ENCODE results near the gene STXBP6. TPM values are rescaled to one million over a fixed set of nuclear protein-coding genes. Genes with fewer than 3 reads are reported as not detected.

STXBP6 gene
- total and polyA plus RNA-seq, 2 of the 13 experiments (the other 11 are each of a cell fraction or from before 2014, with no cell fraction given): 35.3 to 42.8 TPM

DNA sequence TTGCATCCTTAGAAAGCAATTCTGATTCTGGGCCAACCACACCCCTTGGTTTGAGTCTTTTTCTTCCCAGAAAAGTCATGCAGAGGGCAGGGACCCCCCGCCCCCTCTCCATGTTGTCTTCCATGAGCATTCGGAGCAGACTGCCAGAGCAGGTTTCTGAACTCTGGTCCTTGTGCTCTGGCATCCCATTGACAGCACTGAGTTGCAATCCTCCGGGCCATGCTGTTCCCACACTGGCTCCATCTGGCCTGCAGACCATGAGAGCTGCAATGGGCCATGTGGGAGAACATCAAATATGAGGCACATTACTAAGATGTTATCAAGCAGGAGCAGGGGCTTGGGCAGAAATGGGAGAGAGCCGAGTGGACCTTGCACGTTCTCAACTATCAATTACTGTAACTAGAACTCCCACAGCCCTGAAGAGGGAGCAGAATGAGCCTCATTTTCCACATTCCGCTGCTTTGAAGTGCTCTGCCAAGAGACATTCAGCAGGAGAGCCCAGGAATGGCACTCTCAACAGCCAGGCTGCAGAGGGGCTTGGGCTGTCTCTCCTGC, 157.4 kb downstream of the STXBP6 start (continued):
- TF ChIP-seq, protein P1, sequence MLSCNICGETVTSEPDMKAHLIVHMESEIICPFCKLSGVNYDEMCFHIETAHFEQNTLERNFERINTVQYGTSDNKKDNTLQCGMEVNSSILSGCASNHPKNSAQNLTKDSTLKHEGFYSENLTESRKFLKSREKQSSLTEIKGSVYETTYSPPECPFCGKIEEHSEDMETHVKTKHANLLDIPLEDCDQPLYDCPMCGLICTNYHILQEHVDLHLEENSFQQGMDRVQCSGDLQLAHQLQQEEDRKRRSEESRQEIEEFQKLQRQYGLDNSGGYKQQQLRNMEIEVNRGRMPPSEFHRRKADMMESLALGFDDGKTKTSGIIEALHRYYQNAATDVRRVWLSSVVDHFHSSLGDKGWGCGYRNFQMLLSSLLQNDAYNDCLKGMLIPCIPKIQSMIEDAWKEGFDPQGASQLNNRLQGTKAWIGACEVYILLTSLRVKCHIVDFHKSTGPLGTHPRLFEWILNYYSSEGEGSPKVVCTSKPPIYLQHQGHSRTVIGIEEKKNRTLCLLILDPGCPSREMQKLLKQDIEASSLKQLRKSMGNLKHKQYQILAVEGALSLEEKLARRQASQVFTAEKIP (CRISPR knock-in tag; IDR thresholded peaks at IDR 0.05; ENCODE audit: borderline replicate concordance): no peak
- TF ChIP-seq SMC3 (IDR thresholded peaks at IDR 0.05; ENCODE audit: low read length): peak; percentile 14; the same call in 1 of the 2 replicates
- TF ChIP-seq CBFB (CRISPR knock-in tag; IDR thresholded peaks at IDR 0.05): 0 out of 2 replicates have a peak, but pooled peaks have one; percentile 18
- TF ChIP-seq ZNF557 (CRISPR knock-in tag; IDR thresholded peaks at IDR 0.05): no peak
- TF ChIP-seq, protein P2, sequence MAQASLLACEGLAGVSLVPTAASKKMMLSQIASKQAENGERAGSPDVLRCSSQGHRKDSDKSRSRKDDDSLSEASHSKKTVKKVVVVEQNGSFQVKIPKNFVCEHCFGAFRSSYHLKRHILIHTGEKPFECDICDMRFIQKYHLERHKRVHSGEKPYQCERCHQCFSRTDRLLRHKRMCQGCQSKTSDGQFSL (CRISPR knock-in tag; IDR thresholded peaks at IDR 0.05): no peak
- 0 out of 2 replicates have a peak, but pooled peaks have one; percentile 18 for TF ChIP-seq ZNF556 (CRISPR knock-in tag; IDR thresholded peaks at IDR 0.05; ENCODE audit: borderline replicate concordance)
- no peak for TF ChIP-seq ZNF749 (CRISPR knock-in tag; IDR thresholded peaks at IDR 0.05; ENCODE audit: borderline replicate concordance)
- TF ChIP-seq, protein P3, sequence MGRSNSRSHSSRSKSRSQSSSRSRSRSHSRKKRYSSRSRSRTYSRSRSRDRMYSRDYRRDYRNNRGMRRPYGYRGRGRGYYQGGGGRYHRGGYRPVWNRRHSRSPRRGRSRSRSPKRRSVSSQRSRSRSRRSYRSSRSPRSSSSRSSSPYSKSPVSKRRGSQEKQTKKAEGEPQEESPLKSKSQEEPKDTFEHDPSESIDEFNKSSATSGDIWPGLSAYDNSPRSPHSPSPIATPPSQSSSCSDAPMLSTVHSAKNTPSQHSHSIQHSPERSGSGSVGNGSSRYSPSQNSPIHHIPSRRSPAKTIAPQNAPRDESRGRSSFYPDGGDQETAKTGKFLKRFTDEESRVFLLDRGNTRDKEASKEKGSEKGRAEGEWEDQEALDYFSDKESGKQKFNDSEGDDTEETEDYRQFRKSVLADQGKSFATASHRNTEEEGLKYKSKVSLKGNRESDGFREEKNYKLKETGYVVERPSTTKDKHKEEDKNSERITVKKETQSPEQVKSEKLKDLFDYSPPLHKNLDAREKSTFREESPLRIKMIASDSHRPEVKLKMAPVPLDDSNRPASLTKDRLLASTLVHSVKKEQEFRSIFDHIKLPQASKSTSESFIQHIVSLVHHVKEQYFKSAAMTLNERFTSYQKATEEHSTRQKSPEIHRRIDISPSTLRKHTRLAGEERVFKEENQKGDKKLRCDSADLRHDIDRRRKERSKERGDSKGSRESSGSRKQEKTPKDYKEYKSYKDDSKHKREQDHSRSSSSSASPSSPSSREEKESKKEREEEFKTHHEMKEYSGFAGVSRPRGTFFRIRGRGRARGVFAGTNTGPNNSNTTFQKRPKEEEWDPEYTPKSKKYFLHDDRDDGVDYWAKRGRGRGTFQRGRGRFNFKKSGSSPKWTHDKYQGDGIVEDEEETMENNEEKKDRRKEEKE (IDR thresholded peaks at IDR 0.05): no peak
- TF ChIP-seq HBP1 (CRISPR knock-in tag; IDR thresholded peaks at IDR 0.05; ENCODE audit: low read depth): no peak
- no peak for TF ChIP-seq EP300 (IDR thresholded peaks at IDR 0.05; ENCODE audit: low read depth in 2 of 2, low read length in 2 of 2)
- 0 out of 2 replicates have a peak, but pooled peaks have one; percentile 30 for TF ChIP-seq EP300 (CRISPR knock-in tag; IDR thresholded peaks at IDR 0.05; ENCODE audit: borderline replicate concordance)
- TF ChIP-seq, protein P4, sequence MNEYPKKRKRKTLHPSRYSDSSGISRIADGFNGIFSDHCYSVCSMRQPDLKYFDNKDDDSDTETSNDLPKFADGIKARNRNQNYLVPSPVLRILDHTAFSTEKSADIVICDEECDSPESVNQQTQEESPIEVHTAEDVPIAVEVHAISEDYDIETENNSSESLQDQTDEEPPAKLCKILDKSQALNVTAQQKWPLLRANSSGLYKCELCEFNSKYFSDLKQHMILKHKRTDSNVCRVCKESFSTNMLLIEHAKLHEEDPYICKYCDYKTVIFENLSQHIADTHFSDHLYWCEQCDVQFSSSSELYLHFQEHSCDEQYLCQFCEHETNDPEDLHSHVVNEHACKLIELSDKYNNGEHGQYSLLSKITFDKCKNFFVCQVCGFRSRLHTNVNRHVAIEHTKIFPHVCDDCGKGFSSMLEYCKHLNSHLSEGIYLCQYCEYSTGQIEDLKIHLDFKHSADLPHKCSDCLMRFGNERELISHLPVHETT (CRISPR knock-in tag; conservative IDR thresholded peaks at IDR 0.05): no peak
- TF ChIP-seq REXO4 (CRISPR knock-in tag; IDR thresholded peaks at IDR 0.05; ENCODE audit: borderline replicate concordance): no peak
- TF ChIP-seq ZNF441 (CRISPR knock-in tag; IDR thresholded peaks at IDR 0.05; ENCODE audit: borderline replicate concordance): no peak
- TF ChIP-seq, protein P5, sequence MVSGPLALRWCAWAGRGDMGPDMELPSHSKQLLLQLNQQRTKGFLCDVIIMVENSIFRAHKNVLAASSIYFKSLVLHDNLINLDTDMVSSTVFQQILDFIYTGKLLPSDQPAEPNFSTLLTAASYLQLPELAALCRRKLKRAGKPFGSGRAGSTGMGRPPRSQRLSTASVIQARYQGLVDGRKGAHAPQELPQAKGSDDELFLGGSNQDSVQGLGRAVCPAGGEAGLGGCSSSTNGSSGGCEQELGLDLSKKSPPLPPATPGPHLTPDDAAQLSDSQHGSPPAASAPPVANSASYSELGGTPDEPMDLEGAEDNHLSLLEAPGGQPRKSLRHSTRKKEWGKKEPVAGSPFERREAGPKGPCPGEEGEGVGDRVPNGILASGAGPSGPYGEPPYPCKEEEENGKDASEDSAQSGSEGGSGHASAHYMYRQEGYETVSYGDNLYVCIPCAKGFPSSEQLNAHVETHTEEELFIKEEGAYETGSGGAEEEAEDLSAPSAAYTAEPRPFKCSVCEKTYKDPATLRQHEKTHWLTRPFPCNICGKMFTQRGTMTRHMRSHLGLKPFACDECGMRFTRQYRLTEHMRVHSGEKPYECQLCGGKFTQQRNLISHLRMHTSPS (CRISPR knock-in tag; IDR thresholded peaks at IDR 0.05; ENCODE audit: low read depth): no peak
- no peak for TF ChIP-seq FOXO4 (CRISPR knock-in tag; conservative IDR thresholded peaks at IDR 0.05)
- TF ChIP-seq ZNF7 (CRISPR knock-in tag; IDR thresholded peaks at IDR 0.05): no peak
- TF ChIP-seq JUND (CRISPR knock-in tag; IDR thresholded peaks at IDR 0.05): no peak

Measured in HepG2 (cell line).